ENCODE data around the gene TLR10.

The TLR10 gene, protein sequence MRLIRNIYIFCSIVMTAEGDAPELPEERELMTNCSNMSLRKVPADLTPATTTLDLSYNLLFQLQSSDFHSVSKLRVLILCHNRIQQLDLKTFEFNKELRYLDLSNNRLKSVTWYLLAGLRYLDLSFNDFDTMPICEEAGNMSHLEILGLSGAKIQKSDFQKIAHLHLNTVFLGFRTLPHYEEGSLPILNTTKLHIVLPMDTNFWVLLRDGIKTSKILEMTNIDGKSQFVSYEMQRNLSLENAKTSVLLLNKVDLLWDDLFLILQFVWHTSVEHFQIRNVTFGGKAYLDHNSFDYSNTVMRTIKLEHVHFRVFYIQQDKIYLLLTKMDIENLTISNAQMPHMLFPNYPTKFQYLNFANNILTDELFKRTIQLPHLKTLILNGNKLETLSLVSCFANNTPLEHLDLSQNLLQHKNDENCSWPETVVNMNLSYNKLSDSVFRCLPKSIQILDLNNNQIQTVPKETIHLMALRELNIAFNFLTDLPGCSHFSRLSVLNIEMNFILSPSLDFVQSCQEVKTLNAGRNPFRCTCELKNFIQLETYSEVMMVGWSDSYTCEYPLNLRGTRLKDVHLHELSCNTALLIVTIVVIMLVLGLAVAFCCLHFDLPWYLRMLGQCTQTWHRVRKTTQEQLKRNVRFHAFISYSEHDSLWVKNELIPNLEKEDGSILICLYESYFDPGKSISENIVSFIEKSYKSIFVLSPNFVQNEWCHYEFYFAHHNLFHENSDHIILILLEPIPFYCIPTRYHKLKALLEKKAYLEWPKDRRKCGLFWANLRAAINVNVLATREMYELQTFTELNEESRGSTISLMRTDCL

DNA sequence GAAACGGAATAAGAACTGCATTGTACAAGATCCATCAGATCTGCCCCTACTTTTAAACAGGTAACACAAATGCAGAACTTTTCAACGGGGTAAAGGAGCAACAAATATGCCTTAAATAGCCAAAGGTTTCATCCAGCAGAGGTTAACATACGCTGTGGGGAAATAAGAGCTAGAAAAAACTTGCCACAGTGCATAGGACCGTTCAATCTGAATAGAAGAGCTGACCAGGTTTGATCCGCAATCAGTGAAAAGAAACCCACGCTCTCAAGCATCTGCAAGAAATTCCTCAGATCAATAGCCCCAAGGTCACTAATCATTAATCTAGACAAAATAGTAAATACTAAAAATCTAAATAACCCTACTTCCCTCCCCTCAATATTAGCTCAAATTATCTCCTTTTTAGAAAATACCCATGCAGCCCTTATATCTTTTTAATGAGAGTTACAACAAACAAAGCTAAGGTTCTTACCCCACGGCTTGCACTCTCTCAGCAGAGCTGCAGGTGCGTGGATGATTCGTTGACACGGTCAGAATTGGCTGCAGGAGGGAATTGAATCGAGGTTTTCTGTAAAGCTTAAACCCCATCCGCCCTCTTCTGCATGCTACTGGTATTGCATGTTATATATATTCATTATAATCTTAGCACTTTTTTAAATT, at the start of gene TLR10:
Gene TLR10 (minus strand): TSS at position 539 of the 657 bp plus-strand sequence. CDS start 7,400 bp downstream, outside the sequence.
- Histone ChIP-seq H2AFZ (ENCODE audit: low read depth, low read length) (no peak within 1 kb of the TSS), H3K4me1 (ENCODE audit: insufficient read depth, low read length) (no peaks in the 10 kb centered on the region), H3K27me3 (ENCODE audit: insufficient read depth, low read length) (peaks cover 3% of the 10 kb centered on the region), H3K36me3 (ENCODE audit: insufficient read depth, low read length) (no peaks in the 10 kb centered on the region), H3K4me3 (ENCODE audit: low read length) (no peak within 1 kb of the TSS), H3K9me3 (ENCODE audit: low read length) (no peaks in the 10 kb centered on the region)

DNA sequence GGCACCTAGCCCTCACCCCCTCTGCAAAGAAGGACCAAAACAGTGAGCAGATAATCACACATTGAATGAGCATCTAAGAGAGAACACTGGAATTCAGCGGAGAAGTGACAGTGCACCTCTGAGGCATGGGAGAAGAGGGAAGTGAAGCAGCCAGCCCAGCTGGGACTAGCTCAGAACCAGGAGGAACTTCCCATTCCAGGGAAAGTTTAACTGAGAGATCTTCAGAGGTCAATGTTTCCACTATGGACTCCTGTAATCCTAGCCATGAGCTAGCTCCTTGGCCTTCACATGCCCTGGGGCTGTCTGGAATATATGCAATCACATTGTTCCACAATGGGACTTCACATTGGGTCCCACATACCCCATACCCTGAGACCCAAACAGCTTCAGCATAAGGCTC, 49.4 kb upstream of the TLR10 start:
- no peak overlapping the region for H2AFZ ChIP-seq (ENCODE audit: low read depth, low read length)
- H3K4me3 ChIP-seq (ENCODE audit: low read length), result no peak overlapping the region
- H3K27me3 ChIP-seq (ENCODE audit: insufficient read depth, low read length), result no peaks in the 10 kb centered on the region
- H3K9me3 ChIP-seq (ENCODE audit: low read length), result no peaks in the 10 kb centered on the region
- H3K36me3 ChIP-seq (ENCODE audit: insufficient read depth, low read length), result no peaks in the 10 kb centered on the region
- no peaks in the 10 kb centered on the region for H3K4me1 ChIP-seq (ENCODE audit: insufficient read depth, low read length)

DNA sequence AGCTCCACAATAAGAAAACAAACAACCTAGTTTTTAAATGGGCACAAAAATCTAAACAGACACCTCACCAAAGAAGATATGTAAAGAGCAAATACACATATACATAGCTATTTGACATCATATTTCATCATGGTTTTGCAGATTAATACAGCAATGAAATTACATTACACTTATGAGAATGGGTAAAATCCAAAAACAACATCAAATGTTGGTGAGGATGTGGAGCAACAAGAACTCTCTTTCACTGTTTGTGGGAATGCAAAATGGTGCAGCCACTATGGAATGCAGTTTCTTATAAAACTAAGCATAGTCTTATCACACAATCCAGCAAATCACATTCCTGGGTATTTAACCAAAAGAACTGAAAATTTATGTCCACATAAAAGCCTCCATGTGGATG, 48.9 kb upstream of the TLR10 start:
- no peak overlapping the region for H2AFZ ChIP-seq (ENCODE audit: low read depth, low read length)
- no peak overlapping the region for H3K4me3 ChIP-seq (ENCODE audit: low read length)
- H3K4me1 ChIP-seq (ENCODE audit: insufficient read depth, low read length), result no peaks in the 10 kb centered on the region
- H3K27me3 ChIP-seq (ENCODE audit: insufficient read depth, low read length), result no peaks in the 10 kb centered on the region
- H3K36me3 ChIP-seq (ENCODE audit: insufficient read depth, low read length), result no peaks in the 10 kb centered on the region
- no peaks in the 10 kb centered on the region for H3K9me3 ChIP-seq (ENCODE audit: low read length)

DNA sequence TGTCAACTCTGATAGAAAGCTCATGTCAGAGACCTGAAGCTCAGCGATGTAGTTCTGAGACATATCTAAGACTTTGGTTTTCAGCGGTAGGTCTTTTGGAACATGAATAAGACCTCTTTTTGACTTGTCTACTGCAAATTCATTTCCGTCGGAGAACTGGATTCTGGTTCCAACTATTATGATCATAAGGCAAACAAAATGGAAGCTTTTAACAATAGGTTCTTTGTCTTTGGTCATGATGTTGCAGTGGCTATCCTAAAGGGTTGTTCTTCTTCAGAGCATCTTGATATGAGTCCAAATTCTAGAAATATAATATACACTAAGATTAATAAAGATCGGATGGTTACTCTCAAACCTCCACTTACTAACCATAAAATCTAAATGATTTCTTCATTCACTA, 46.4 kb upstream of the TLR10 start:
- Histone ChIP-seq H2AFZ (ENCODE audit: low read depth, low read length) (no peak overlapping the region), H3K4me1 (ENCODE audit: insufficient read depth, low read length) (no peaks in the 10 kb centered on the region), H3K4me3 (ENCODE audit: low read length) (no peak overlapping the region), H3K36me3 (ENCODE audit: insufficient read depth, low read length) (no peaks in the 10 kb centered on the region), H3K27me3 (ENCODE audit: insufficient read depth, low read length) (no peaks in the 10 kb centered on the region), H3K9me3 (ENCODE audit: low read length) (no peaks in the 10 kb centered on the region)

DNA sequence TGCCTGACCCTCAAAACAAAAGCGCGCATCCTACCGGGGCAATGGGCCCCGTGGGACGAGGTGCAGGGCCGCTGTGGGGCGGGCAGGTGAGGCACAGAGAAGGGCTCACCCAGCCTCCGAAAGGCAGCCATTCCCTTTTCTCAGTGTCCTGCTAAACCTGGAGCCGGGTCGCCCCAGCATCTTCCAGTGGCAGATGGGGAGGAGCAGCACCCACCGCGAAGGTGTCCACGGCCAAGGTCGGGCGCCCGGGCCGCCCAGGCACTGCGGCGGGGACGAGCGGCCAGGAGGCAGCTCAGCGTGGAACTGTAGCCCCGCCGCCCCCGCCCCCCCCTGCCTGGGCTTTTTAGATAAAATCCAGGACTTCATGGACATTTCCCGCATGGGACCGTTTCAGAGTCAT, 41.0 kb upstream of the TLR10 start:
- Histone ChIP-seq H2AFZ (ENCODE audit: low read depth, low read length) (no peak overlapping the region), H3K27me3 (ENCODE audit: insufficient read depth, low read length) (no peaks in the 10 kb centered on the region), H3K4me3 (ENCODE audit: low read length) (no peak overlapping the region), H3K4me1 (ENCODE audit: insufficient read depth, low read length) (no peaks in the 10 kb centered on the region), H3K36me3 (ENCODE audit: insufficient read depth, low read length) (no peaks in the 10 kb centered on the region), H3K9me3 (ENCODE audit: low read length) (no peaks in the 10 kb centered on the region)

DNA sequence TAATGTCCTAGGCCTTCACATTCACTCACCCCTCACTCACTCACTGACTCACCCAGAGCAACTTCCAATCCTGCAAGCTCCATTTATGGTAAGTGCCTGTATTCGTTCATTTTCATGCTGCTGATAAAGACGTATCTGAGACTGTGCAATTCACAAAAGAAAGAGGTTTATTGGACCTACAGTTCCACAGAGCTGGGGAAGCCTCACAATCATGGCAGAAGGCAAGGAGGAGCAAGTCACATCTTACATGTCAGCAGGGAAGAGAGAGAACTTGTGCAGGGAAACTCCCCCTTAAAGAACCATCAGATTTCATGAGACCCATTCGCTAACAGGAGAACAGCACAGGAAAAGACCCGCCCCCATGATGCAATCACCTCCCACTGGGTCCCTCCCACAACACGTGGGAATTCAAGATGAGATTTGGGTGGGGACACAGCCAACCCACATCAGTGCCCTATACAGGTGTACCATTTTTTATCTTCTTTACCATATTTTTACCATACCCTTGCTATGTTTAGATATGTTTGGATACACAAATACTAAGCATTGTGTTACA, 40.0 kb upstream of the TLR10 start:
- H3K4me3 ChIP-seq (ENCODE audit: low read length), result no peak overlapping the region
- H3K36me3 ChIP-seq (ENCODE audit: insufficient read depth, low read length), result no peaks in the 10 kb centered on the region

DNA sequence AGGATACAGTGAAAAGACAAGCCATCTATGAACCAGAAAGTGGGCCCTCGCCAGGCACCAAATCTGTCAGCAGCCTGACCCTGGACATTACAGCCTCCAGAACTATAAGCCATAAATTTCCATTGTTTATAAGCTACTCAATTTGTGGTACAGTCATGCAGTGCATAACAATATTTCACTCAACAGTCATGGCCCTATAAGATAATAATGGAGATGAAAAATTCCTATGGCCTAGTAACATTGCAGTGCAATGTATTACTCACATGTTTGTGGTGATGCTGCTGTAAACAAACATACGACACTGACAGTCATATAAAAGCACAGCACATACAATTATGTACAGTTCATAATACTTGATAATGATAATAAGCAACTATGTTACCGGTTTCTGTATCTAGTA, 38.9 kb upstream of the TLR10 start:
- Histone ChIP-seq H3K4me3 (ENCODE audit: low read length) (no peak overlapping the region), H3K9me3 (ENCODE audit: low read length) (no peaks in the 10 kb centered on the region), H3K27me3 (ENCODE audit: insufficient read depth, low read length) (no peaks in the 10 kb centered on the region), H2AFZ (ENCODE audit: low read depth, low read length) (no peak overlapping the region), H3K36me3 (ENCODE audit: insufficient read depth, low read length) (no peaks in the 10 kb centered on the region), H3K4me1 (ENCODE audit: insufficient read depth, low read length) (no peaks in the 10 kb centered on the region)

More for the DNA sequence above, 40.0 kb upstream of the TLR10 start:
- H3K27me3 ChIP-seq (ENCODE audit: insufficient read depth, low read length), result no peaks in the 10 kb centered on the region
- no peaks in the 10 kb centered on the region for H3K9me3 ChIP-seq (ENCODE audit: low read length)
- H2AFZ ChIP-seq (ENCODE audit: low read depth, low read length), result no peak overlapping the region
- no peaks in the 10 kb centered on the region for H3K4me1 ChIP-seq (ENCODE audit: insufficient read depth, low read length)

DNA sequence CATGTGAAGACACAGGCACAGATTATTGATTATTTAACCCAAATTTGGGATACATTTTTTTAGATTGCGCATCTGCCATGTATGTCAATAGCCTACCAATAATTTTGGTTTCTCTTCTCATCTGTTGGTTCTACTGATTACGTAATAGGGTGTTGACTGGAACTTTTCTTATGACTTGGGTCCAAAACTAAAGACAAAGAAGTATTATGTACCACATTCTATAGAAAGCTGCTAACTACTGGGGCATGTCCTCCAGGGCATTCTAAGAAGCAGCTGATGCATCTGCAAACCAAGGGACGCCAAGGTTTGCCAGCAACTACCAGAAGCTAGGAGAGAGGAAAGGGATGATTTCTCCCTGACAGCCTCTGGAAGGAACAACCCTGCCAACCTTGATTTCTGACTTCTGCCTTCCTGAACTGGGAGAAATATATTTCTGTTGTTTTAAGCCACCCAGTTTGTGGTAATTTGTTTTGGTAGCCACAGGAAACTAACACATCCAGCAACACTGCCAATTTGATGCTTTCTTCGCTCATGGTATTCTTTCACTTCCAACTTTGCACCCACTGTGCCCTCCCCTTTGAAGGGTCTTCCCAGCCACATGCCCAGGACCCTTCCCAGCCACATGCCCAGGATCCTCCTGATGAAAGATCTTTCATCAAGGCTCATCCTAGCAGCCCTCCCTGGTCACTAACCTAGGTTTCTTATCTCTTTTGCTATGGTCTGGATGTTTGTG, 37.7 kb upstream of the TLR10 start:
- H3K4me1 ChIP-seq (ENCODE audit: insufficient read depth, low read length), result no peaks in the 10 kb centered on the region
- H2AFZ ChIP-seq (ENCODE audit: low read depth, low read length), result no peak overlapping the region
- no peaks in the 10 kb centered on the region for H3K36me3 ChIP-seq (ENCODE audit: insufficient read depth, low read length)
- no peaks in the 10 kb centered on the region for H3K27me3 ChIP-seq (ENCODE audit: insufficient read depth, low read length)
- H3K4me3 ChIP-seq (ENCODE audit: low read length), result no peak overlapping the region
- no peaks in the 10 kb centered on the region for H3K9me3 ChIP-seq (ENCODE audit: low read length)

DNA sequence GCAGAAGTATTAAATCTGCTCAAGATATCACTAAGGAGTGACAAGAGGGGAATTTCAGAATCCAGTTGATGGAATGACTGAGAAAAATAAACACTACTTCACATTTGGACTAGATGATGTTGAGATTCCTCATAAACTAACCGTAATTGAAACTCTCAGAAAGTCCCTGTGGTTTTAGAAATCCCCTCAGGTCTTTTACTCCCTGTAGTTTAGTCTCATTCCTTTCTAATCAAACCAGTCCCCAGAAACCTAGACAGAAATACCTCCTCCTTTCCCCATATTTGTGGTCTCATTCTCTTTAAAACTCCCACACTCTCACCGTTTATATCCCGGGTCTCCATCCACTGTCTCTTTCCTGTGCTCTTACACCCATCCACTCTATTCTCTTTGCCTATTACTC, 36.8 kb upstream of the TLR10 start:
- Histone ChIP-seq H2AFZ (ENCODE audit: low read depth, low read length) (no peak overlapping the region), H3K4me1 (ENCODE audit: insufficient read depth, low read length) (no peaks in the 10 kb centered on the region)

DNA sequence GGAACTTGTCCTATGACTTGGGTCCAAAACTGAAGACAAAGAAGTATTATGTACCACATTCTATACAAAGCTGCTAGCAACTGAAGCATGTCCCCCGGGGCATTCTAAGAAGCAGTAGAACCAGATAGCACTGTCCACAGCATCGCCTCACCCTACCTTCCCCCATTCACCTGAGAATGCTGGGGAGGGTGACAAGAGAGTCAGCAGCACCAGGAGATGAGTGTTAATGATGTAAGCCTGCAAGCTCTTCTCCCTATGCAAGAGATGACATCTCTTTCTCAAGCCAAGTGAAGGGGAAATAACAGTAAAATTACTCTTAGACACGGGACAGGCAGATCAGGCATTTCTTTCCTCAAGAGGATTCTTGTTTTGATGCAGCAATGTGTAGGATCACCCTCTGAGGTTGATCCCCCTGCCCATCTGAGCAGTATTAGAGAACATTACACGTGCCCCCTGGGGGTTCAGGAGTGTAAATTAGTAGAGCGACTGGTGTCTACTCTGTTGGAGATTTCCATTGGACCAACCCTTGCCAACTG, 35.7 kb upstream of the TLR10 start:
- Histone ChIP-seq H3K4me3 (ENCODE audit: low read length) (no peak overlapping the region), H3K9me3 (ENCODE audit: low read length) (no peaks in the 10 kb centered on the region), H3K36me3 (ENCODE audit: insufficient read depth, low read length) (no peaks in the 10 kb centered on the region), H3K27me3 (ENCODE audit: insufficient read depth, low read length) (no peaks in the 10 kb centered on the region), H2AFZ (ENCODE audit: low read depth, low read length) (no peak overlapping the region), H3K4me1 (ENCODE audit: insufficient read depth, low read length) (no peaks in the 10 kb centered on the region)

More for the DNA sequence above, 36.8 kb upstream of the TLR10 start:
- Histone ChIP-seq H3K9me3 (ENCODE audit: low read length) (no peaks in the 10 kb centered on the region), H3K36me3 (ENCODE audit: insufficient read depth, low read length) (no peaks in the 10 kb centered on the region), H3K4me3 (ENCODE audit: low read length) (no peak overlapping the region), H3K27me3 (ENCODE audit: insufficient read depth, low read length) (no peaks in the 10 kb centered on the region)

DNA sequence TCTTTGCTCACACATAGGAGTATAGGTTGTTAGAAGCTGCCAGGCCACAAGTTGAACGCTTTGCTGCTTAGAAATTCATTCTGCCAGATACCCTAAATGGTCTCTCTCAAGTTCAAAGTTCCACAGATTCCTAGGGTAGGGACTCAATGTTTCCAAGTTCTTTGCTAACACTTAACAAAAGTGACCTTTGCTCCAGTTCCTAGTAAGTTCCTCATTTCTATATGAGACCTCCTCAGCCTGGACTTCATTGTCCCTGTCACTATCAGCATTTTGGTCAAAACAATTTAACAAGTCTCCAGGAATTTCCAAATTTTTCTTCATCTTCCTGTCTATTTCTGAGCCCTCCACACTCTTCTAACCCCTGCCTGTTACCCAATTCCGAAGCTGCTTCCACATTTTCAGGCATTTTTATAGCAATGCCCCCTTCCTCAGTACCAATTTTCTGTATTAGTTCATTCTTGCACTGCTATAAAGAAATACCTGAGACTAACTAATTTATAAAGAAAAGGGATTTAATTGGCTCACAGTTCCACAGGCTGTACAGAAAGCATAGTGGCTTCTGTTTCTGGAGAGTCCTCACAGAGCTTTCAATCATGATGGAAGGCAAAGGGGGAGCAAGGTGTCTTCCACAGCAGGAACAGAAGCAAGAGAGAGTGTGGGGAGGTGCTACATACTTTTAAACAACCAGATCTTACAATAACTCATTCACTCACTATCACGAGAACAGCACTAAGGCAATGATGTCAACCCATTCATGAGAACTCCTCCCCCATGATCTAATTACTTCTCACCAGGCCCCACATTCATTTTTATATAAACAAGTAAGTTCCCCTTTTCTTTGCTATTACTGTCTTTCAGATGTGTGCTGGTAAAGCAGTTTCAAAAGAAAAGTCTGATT, 33.3 kb upstream of the TLR10 start:
- H3K4me1 ChIP-seq (ENCODE audit: insufficient read depth, low read length), result no peaks in the 10 kb centered on the region
- no peak overlapping the region for H2AFZ ChIP-seq (ENCODE audit: low read depth, low read length)
- no peaks in the 10 kb centered on the region for H3K36me3 ChIP-seq (ENCODE audit: insufficient read depth, low read length)
- H3K4me3 ChIP-seq (ENCODE audit: low read length), result no peak overlapping the region
- H3K9me3 ChIP-seq (ENCODE audit: low read length), result no peaks in the 10 kb centered on the region
- H3K27me3 ChIP-seq (ENCODE audit: insufficient read depth, low read length), result no peaks in the 10 kb centered on the region

Measured in neuron (in vitro differentiated cells).